HCT116 (cell line): ENCODE measurements around the gene PCDHB3. TPM values are rescaled to one million over a fixed set of nuclear protein-coding genes. Genes with fewer than 3 reads are reported as not detected.

Experiments
- ATAC-seq: fragments of 200-7000 bp; cut with Tn5 transposase; 2 replicates; pipeline ENCODE4 v1.9.1; 2020; ENCODE audit warnings: mild to moderate bottlenecking, moderate library complexity
- BruUV-seq: library from RNA; stranded (reverse); fragments of 400-500 nt; replicated peaks from 2 replicates; lab custom pipeline; 2021; lab: Mats Ljungman, UMichigan
- CTCF ChIA-PET: fragments of 300-600 bp; sonication (Branson Sonifier 250); formaldehyde crosslinking; loops from one replicate; lab custom pipeline; 2021; ENCODE audit warnings: antibody characterized with exemption; lab: Charles Lee
- POLR2A ChIA-PET: fragments of 300-600, 350-600 bp; sonication (Branson Sonifier 250); formaldehyde crosslinking; loops from one replicate; lab custom pipeline; 2021; ENCODE audit warnings: antibody characterized with exemption; lab: Charles Lee
- RAD21 ChIA-PET, 2 experiments: fragments of 300-600 bp; sonication (Branson Sonifier 250); formaldehyde crosslinking; loops; one replicate each; lab custom pipeline; 2023; ENCODE audit warnings: low total read pairs in 2 of 2; ENCODE audit not compliant: uncharacterized antibody in 2 of 2, unreplicated experiment in 2 of 2, low non-redundant PET in 1 of 2; lab: Charles Lee
- DNase-seq: peaks from one replicate; pipeline ENCODE4 v3.0.0-alpha.2; 2010; ENCODE audit warnings: low read depth, low spot score
- H2AFZ ChIP-seq: fragments of 200-600 bp; shearing (Covaris generic), sonication (generic); 2 replicates; pipeline ENCODE4 v1.6.1; 2017; ENCODE audit warnings: low read depth, mixed run types, mixed read lengths, antibody characterized with exemption, low read length; ENCODE audit not compliant: poor library complexity, severe bottlenecking
- H3K27ac ChIP-seq: 2 replicates; pipeline ENCODE4 v1.5.1; 2012; ENCODE audit warnings: low read depth, low read length
- H3K27me3 ChIP-seq: fragments of 200-600 bp; sonication (generic); 2 replicates; pipeline ENCODE4 v1.6.1; 2016; ENCODE audit warnings: mixed run types, low read length, mixed read lengths; ENCODE audit not compliant: insufficient read depth
- H3K36me3 ChIP-seq, 2 experiments: fragments of 200-500 bp in 1 of 2; fragments of 200-600 bp in 1 of 2; sonication (Bioruptor generic) in 1 of 2; sonication (generic) in 1 of 2; 2 replicates each; pipeline versions ENCODE4 v1.5.1 to v1.6.1; 2014 to 2016; ENCODE audit warnings: low read length in 2 of 2, inconsistent platforms in 1 of 2, mixed read lengths in 1 of 2, mixed run types in 1 of 2; ENCODE audit not compliant: insufficient read depth in 2 of 2, control insufficient read depth in 1 of 2
- H3K4me1 ChIP-seq, 2 experiments: fragments of 200-600 bp in 1 of 2; sonication (generic) in 1 of 2; 2 replicates each; pipeline versions ENCODE4 v1.5.1 to v1.6.1; 2012 to 2017; ENCODE audit warnings: low read length in 2 of 2, inconsistent platforms in 1 of 2, mild to moderate bottlenecking in 1 of 2, mixed read lengths in 1 of 2, mixed run types in 1 of 2, moderate library complexity in 1 of 2; ENCODE audit not compliant: insufficient read depth in 2 of 2, control insufficient read depth in 1 of 2
- H3K4me2 ChIP-seq: fragments of 200-600 bp; sonication (generic); 2 replicates; pipeline ENCODE4 v1.6.1; 2017; ENCODE audit warnings: mixed run types, low read length, mixed read lengths
- H3K4me3 ChIP-seq, 2 experiments: fragments of 200-600 bp in 1 of 2; sonication (generic) in 1 of 2; replicated peaks in 1 of 2; 2 replicates each; pipeline ENCODE4 v1.5.1; 2011 to 2016; ENCODE audit warnings: low read length in 2 of 2, control low read depth in 1 of 2, low read depth in 1 of 2, mild to moderate bottlenecking in 1 of 2, mixed read lengths in 1 of 2, mixed run types in 1 of 2
- H3K79me2 ChIP-seq: fragments of 200-600 bp; sonication (generic); 2 replicates; pipeline ENCODE4 v1.6.1; 2017; ENCODE audit warnings: mild to moderate bottlenecking, mixed run types, low read length, moderate library complexity, mixed read lengths; ENCODE audit not compliant: insufficient read depth
- H3K9ac ChIP-seq: fragments of 200-600 bp; sonication (generic); 2 replicates; pipeline ENCODE4 v1.6.1; 2016; ENCODE audit warnings: low read length, mixed read lengths
- H3K9me2 ChIP-seq: fragments of 200-600 bp; sonication (generic), shearing (Covaris generic); 2 replicates; pipeline ENCODE4 v1.6.1; 2017; ENCODE audit warnings: mixed run types, mild to moderate bottlenecking, moderate library complexity; ENCODE audit not compliant: insufficient read depth
- H3K9me3 ChIP-seq, 2 experiments: fragments of 200-500 bp in 1 of 2; fragments of 200-600 bp in 1 of 2; sonication (Bioruptor generic) in 1 of 2; sonication (generic) in 1 of 2; 2 replicates each; pipeline ENCODE4 v1.6.1; 2014 to 2017; ENCODE audit warnings: low read length in 2 of 2, mixed read lengths in 2 of 2, inconsistent platforms in 1 of 2, low read depth in 1 of 2, mild to moderate bottlenecking in 1 of 2, mixed run types in 1 of 2, moderate library complexity in 1 of 2; ENCODE audit not compliant: control insufficient read depth in 1 of 2, insufficient read depth in 1 of 2
- H4K20me1 ChIP-seq: fragments of 200-600 bp; sonication (generic), shearing (Covaris generic); 2 replicates; pipeline ENCODE4 v1.6.1; 2017; ENCODE audit warnings: mixed run types, mild to moderate bottlenecking, moderate library complexity; ENCODE audit not compliant: insufficient read depth
- ATF3 ChIP-seq: IDR thresholded peaks from 2 replicates; pipeline ENCODE4 v1.6.1; 2012
- CBX3 ChIP-seq: IDR thresholded peaks from 2 replicates; pipeline ENCODE4 v1.6.1; 2012; ENCODE audit warnings: low read depth
- CTCF ChIP-seq, 3 experiments: fragments of 200-600 bp in 1 of 3; sonication (generic) in 1 of 3; IDR thresholded peaks in 2 of 3; conservative IDR thresholded peaks in 1 of 3; 2 replicates each; pipeline ENCODE4 v1.5.1; 2012 to 2017; ENCODE audit warnings: low read depth in 2 of 3, low read length in 2 of 3, antibody characterized with exemption in 1 of 3, borderline replicate concordance in 1 of 3, control low read depth in 1 of 3, mild to moderate bottlenecking in 1 of 3, mixed read lengths in 1 of 3, mixed run types in 1 of 3, moderate library complexity in 1 of 3; ENCODE audit not compliant: insufficient read depth in 1 of 3
- EGR1 ChIP-seq: IDR thresholded peaks from 2 replicates; pipeline ENCODE4 v1.6.1; 2012; ENCODE audit warnings: low read depth
- EZH2 ChIP-seq: fragments of 200-600 bp; sonication (generic); IDR thresholded peaks from 2 replicates; pipeline ENCODE4 v1.6.1; 2017; ENCODE audit warnings: antibody characterized with exemption, mixed run types
- EZH2phosphoT487 ChIP-seq: fragments of 200-600 bp; IDR thresholded peaks from 2 replicates; pipeline ENCODE4 v1.6.1; 2018; ENCODE audit warnings: antibody characterized with exemption, borderline replicate concordance
- POLR2AphosphoS5 ChIP-seq: IDR thresholded peaks from 2 replicates; pipeline ENCODE4 v1.6.1; 2011; ENCODE audit warnings: mild to moderate bottlenecking, low read depth, low read length, moderate library complexity
- RAD21 ChIP-seq: IDR thresholded peaks from 2 replicates; pipeline ENCODE4 v1.6.1; 2012; ENCODE audit warnings: low read depth, mild to moderate bottlenecking
- SIN3A ChIP-seq: IDR thresholded peaks from 2 replicates; pipeline ENCODE4 v1.6.1; 2012; ENCODE audit warnings: low read depth
- SP1 ChIP-seq: IDR thresholded peaks from 2 replicates; pipeline ENCODE4 v1.6.1; 2012; ENCODE audit warnings: low read depth
- SRF ChIP-seq: IDR thresholded peaks from 2 replicates; pipeline ENCODE4 v1.6.1; 2012; ENCODE audit warnings: low read depth
- ZNF274 ChIP-seq: fragments of 200-500 bp; sonication (Bioruptor generic); IDR thresholded peaks from 2 replicates; pipeline ENCODE4 v1.6.1; 2014; ENCODE audit warnings: mild to moderate bottlenecking, low read depth, low read length, inconsistent platforms
- intact Hi-C: fragments of 100-400 bp; cut with micrococcal nuclease; formaldehyde crosslinking; loops from 2 replicates; pipeline ENCODE4 v1.10.0; 2022
- total RNA-seq: library from RNA; stranded (reverse); gene quantifications from one replicate; pipeline ENCODE4 v1.2.1, GENCODE V29; 2021; ENCODE audit not compliant: unreplicated experiment

The PCDHB3 gene
- total RNA-seq, 1 experiment from 2014 or later = 0.10 TPM

GRCh38 chr5:141135030-141135717, 34.9 kb downstream of the PCDHB3 start, which contains the start of gene PCDHB5:
Gene PCDHB5, plus strand, starts transcription at chr5:141135206. Its CDS starts 229 bp downstream, at chr5:141135435.
- RAD21 ChIA-PET = no interaction called here
- Histone ChIP-seq H2AFZ (no peak within 1 kb of the TSS), H3K9me2 (no peaks in the 10 kb centered on the region), H3K27me3 (no peaks in the 10 kb centered on the region), H3K4me3 (no peak within 1 kb of the TSS), H3K9ac (no peak within 1 kb of the TSS), H3K36me3 (no peaks in the 10 kb centered on the region), H4K20me1 (no peaks in the 10 kb centered on the region), H3K9me3 (peaks cover 0 to 14% of the 10 kb centered on the region in 2 experiments; a peak in 2 of 4 replicates), H3K79me2 (no peaks in the 10 kb centered on the region), H3K4me1 (no peaks in the 10 kb centered on the region), H3K4me2 (no peak within 1 kb of the TSS), H3K27ac (no peak within 1 kb of the TSS)
- peak in 1 of 3 experiments; percentile 40; a peak in 2 of 6 replicates for TF ChIP-seq CTCF (IDR thresholded peaks at IDR 0.05 in 2 of 3, conservative IDR thresholded peaks at IDR 0.05 in 1 of 3; ENCODE audit: borderline replicate concordance in 1 of 3, insufficient read depth in 1 of 3, low read depth in 2 of 3, low read length in 2 of 3)
- no peak for TF ChIP-seq SRF
- TF ChIP-seq RAD21 = 0 out of 2 replicates have a peak, but pooled peaks have one; percentile 14
- BruUV-seq = no TSS peak
- POLR2A ChIA-PET = no interaction called here
- CTCF ChIA-PET = no interaction called here
- no peak for DNase-seq
- ATAC-seq = no peak
- intact Hi-C loops = no loop called here

GRCh38 chr5:141135718-141136266, 35.5 kb downstream of the PCDHB3 start:
- BruUV-seq = no TSS peak
- ATAC-seq = no peak
- TF ChIP-seq CBX3 (no peak), POLR2AphosphoS5 (no peak), CTCF (IDR thresholded peaks at IDR 0.05 in 2 of 3, conservative IDR thresholded peaks at IDR 0.05 in 1 of 3; ENCODE audit: borderline replicate concordance in 1 of 3, insufficient read depth in 1 of 3, low read depth in 2 of 3, low read length in 2 of 3) (no peak), SIN3A (no peak), ATF3 (no peak), SP1 (no peak), EGR1 (no peak), EZH2phosphoT487 (no peak), EZH2 (no peak), ZNF274 (no peak)

More at GRCh38 chr5:141135718-141136266, 35.5 kb downstream of the PCDHB3 start:
- Histone ChIP-seq H3K36me3 (no peaks in the 10 kb centered on the region), H4K20me1 (no peaks in the 10 kb centered on the region), H3K79me2 (no peaks in the 10 kb centered on the region), H3K9me2 (no peaks in the 10 kb centered on the region), H2AFZ (no peak overlapping the region), H3K4me3 (no peak overlapping the region), H3K27me3 (no peaks in the 10 kb centered on the region), H3K4me2 (no peak overlapping the region), H3K9ac (no peak overlapping the region), H3K9me3 (peaks cover 0 to 14% of the 10 kb centered on the region in 2 experiments; a peak in 2 of 4 replicates), H3K4me1 (no peaks in the 10 kb centered on the region), H3K27ac (no peak overlapping the region)
- intact Hi-C loops = no loop called here
- CTCF ChIA-PET = no interaction called here
- POLR2A ChIA-PET = no interaction called here
- RAD21 ChIA-PET = no interaction called here
- DNase-seq = no peak
